ENCODE measurements around the gene TPST2. TPM values are rescaled to one million over a fixed set of nuclear protein-coding genes. Genes with fewer than 3 reads are reported as not detected.
A peak's percentile ranks its signal among the peaks of the same experiment; 100 is the strongest.

Gene TPST2
- total RNA-seq, 1 donor = 120 TPM

- no peak for DNase-seq (ENCODE audit: low read depth in 2 of 3, low spot score in 2 of 3)
Observed at GRCh38 chr22:26559961-26560575, 29.9 kb downstream of the TPST2 start.

DNA sequence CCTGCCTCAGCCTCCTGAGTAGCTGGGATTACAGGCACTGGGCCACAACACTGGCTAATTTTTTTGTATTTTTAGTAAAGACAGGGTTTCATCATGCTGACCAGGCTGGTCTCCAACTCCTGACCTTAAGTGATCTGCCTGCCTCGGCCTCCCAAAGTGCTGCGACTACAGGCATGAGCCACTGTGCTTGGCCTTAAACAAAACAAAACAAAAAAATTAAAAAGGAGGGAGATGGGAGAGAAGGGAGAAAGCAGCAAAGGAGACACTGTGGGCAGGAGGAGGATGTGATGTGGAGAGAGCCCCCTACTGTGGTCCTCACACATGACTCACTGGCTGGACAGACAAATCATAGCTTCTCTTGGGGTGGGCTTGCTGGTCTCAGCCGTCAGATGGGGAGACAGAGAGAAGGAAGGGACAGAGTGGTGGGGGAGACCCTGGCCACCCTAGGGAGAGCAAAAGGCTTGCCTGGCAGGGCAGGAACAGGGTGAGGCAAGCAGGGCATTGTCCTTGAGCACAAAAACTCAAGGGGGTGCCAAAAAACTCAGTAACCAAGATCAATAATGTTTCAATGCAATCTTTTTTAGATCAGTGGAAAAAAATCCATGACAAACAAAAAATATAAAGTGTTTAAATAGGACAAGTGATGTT is 31.6 kb downstream of the TPST2 start:
- DNase-seq (ENCODE audit: low read depth in 2 of 3, low spot score in 2 of 3) = no peak

GRCh38 chr22:26556904-26557303 is 33.0 kb downstream of the TPST2 start:
- DNase-seq (ENCODE audit: low read depth in 2 of 3, low spot score in 2 of 3) = no peak

DNA sequence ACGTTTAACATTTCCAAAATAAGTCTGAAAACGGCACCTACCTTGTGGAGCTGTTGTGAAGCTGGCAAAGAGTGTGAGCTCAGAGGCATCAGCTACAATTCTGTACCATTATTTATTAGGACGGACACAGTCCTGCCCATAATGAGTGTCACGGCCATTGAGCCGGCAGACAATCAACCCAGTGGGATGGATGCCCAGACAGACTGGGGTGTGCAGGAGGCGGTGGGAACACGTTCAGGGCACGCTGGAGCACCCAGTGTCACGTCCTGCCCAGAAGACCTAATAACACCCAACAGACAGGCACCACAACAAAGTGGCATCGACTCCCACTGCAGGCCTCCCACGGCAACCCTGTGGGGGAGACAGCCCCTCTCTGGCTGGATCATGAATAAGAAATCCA is 34.5 kb downstream of the TPST2 start:
- DNase-seq (ENCODE audit: low read depth in 2 of 3, low spot score in 2 of 3) = no peak

DNA sequence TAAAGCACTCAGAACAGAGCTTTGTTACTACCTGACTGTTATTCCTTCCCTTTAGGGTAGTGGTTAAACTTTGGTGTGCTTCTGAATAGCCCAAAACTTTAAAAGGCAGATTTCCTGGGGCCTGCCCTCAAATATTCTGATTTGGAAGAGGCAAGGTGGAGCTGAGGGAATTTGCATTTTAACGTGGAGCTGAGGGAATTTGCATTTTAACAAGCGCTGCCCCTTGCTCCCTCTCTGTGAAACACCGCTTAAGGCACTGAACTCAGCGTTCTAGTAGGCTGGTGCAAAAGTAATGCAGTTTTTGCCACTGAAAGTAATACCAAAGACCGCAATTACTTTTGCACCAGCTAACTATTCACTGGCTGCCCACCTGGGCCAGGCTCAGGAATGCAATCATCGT is 35.0 kb downstream of the TPST2 start:
- DNase-seq (ENCODE audit: low read depth in 2 of 3, low spot score in 2 of 3) = no peak

DNA sequence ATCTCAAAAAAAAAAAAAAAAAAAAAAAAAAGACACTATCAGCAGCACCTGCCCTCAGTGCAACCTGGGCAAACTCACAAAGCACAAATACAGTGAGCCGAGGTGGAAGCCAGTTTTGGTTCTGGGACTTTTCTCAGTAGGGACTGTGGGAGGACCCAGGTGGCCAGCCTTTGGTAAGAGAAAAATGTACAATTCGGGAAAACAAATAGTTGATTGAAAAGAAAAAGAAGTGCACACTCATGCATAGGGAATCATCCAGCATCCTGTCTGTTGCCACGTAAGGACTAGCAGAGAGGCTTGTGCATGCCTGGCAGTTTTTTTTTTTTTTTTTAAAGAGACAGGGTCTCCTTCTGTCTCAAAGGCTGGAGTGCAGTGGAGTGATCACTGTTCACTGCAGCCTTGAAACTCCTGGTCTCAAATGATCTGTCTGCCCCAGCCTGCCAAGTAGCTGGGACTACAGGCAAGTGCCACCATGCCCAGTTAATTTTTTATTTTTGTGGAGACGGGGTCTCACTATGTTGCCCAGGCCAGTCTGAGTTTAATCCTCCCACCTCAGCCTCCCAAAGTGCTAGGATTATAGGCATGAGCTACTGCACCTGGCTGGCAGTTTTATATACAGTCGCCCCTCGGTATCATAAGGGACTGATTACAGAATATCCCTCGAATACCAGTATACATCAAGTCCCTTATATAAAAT is 36.7 kb downstream of the TPST2 start:
- no peak for DNase-seq (ENCODE audit: low read depth in 2 of 3, low spot score in 2 of 3)

- no peak for DNase-seq (ENCODE audit: low read depth in 2 of 3, low spot score in 2 of 3)
Observed at GRCh38 chr22:26552466-26552865, 37.5 kb downstream of the TPST2 start.

DNA sequence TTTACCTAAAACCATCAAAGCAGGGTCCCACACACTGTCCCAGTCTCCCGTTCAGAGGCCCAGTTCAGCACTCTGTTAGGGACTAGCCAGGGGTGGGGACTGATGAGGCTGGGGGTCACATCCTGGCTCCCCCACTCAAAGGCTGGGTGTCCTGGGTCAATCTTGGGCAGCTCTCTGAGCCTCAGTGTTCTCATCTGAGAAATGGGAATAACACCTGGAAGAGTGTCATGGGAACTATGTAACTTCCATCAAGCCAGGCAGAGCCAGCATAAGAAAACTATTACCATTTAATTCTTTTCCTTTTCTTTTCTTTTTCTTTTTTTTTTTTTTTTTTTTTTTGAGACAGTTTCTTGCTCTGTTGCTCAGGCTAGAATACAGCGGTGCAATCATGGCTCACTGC is 38.4 kb downstream of the TPST2 start:
- no peak for DNase-seq (ENCODE audit: low read depth in 2 of 3, low spot score in 2 of 3)

GRCh38 chr22:26550498-26551033 is 39.4 kb downstream of the TPST2 start:
- DNase-seq (ENCODE audit: low read depth in 2 of 3, low spot score in 2 of 3) = no peak

- DNase-seq (ENCODE audit: low read depth in 2 of 3, low spot score in 2 of 3) = no peak
Observed at GRCh38 chr22:26549902-26550497, 39.9 kb downstream of the TPST2 start.

DNA sequence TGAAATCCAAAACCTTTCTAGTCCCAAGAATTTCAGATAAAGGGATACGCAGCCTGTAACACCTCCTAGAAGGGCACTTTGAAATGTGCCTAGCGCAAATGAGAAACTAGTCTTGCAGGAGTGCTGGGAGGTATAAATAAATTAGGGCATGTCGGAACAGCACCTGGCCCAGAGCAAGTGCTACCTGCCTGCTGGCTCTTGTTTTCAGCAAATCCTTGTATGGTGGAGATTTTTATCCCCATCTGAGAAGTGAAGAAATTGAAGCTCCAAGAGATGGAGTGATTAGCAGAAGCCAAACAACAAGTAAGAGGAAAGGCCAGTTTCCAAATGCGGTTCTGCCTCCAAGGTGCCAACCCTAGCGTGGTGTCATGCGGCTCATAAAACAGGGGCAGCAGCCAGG is 40.9 kb downstream of the TPST2 start:
- DNase-seq (ENCODE audit: low read depth in 2 of 3, low spot score in 2 of 3) = no peak

GRCh38 chr22:26548303-26548702 is 41.6 kb downstream of the TPST2 start:
- no peak for DNase-seq (ENCODE audit: low read depth in 2 of 3, low spot score in 2 of 3)

DNA sequence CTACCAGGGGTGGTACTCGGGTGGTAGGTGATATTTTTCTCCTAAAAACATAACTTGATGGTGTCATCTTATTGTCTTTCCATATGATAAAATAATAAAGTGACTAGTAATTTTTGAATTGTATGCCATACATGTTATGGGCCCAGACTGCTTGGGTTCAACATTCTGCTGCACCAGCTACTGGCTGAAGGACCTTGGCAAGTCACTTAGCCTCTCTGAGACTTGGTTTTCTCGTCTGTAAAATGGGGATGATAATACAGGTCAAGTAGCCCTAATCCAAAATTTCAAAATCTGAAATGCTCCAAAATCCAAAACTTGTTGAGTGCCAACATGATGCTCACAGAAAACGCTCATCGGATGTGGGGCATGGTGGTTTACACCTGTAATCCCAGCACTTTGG is 42.1 kb downstream of the TPST2 start:
- no peak for DNase-seq (ENCODE audit: low read depth in 2 of 3, low spot score in 2 of 3)

DNA sequence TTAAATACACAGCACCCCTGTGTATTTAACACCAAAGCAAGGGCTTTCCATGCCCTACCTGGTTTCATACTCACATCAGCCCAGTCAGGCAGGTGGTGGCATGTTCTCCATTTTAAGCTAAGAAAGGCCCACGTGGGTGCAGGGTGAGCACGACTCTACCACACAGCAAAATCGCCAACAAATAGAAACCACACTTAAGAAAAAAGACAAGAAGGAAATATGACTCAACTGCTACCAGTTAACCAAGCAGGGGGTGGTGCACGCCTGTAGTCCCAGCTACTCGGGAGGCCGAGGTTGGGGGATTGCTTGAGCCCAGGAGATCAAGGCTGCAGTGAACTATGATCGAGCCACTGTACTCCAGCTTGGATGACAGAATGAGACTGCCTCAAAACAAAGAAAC is 42.5 kb downstream of the TPST2 start:
- DNase-seq (ENCODE audit: low read depth in 2 of 3, low spot score in 2 of 3) = no peak

GRCh38 chr22:26546282-26546681 is 43.6 kb downstream of the TPST2 start:
- no peak for DNase-seq (ENCODE audit: low read depth in 2 of 3, low spot score in 2 of 3)

- DNase-seq (ENCODE audit: low read depth in 2 of 3, low spot score in 2 of 3) = no peak
Observed at GRCh38 chr22:26545827-26546226, 44.1 kb downstream of the TPST2 start.

- no peak for DNase-seq (ENCODE audit: low read depth in 2 of 3, low spot score in 2 of 3)
Observed at GRCh38 chr22:26545385-26545784, 44.5 kb downstream of the TPST2 start.

- DNase-seq (ENCODE audit: low read depth in 2 of 3, low spot score in 2 of 3) = no peak
Observed at GRCh38 chr22:26544489-26544888, 45.4 kb downstream of the TPST2 start.

DNA sequence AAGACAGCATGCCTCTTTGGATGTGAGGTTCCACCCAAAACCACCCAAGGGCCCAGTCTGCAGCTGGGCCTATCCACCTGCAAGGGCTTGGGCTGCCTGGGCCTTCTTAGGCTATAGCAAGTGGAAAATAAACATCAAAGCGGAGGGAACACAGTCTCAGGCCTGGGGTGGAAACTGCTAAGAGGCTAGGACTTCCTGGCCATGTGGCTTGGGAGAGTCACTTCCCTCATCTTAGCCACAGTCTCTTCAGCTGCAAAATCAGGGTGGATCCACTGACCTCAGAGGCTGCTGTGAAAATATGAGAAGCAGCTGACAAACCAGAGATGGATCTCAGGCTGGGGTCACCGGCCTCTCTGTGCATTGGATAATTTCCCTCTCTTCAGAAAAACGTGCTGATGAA is 47.1 kb downstream of the TPST2 start:
- peak in 2 of 3 donors; percentile 26 to 67 for DNase-seq (ENCODE audit: low read depth in 2 of 3, low spot score in 2 of 3)

GRCh38 chr22:26541167-26541819 is 48.6 kb downstream of the TPST2 start:
- DNase-seq (ENCODE audit: low read depth in 2 of 3, low spot score in 2 of 3) = no peak

GRCh38 chr22:26540119-26540518 is 49.8 kb downstream of the TPST2 start:
- DNase-seq (ENCODE audit: low read depth in 2 of 3, low spot score in 2 of 3) = no peak

Data from hematopoietic multipotent progenitor cell (in vitro differentiated cells).